ENCODE data around the gene ACIN1.

Gene ACIN1

GRCh38 chr14:23094666-23095195 is at the start of gene ACIN1:
TSS of gene ACIN1 (minus strand) at chr14:23095136. CDS start at chr14:23095112, 24 bp downstream.
- DNase-seq (ENCODE audit: low read depth, low spot score) = peak; percentile 92

GRCh38 chr14:23143911-23144310 is 49.0 kb upstream of the ACIN1 start:
- DNase-seq (ENCODE audit: low read depth, low spot score) = no peak

- DNase-seq (ENCODE audit: low read depth, low spot score) = no peak
Measured at GRCh38 chr14:23142826-23143225, 47.9 kb upstream of the ACIN1 start.

- DNase-seq (ENCODE audit: low read depth, low spot score) = peak; percentile 91
Measured at GRCh38 chr14:23141706-23142444, 46.9 kb upstream of the ACIN1 start.

- no peak for DNase-seq (ENCODE audit: low read depth, low spot score)
Measured at GRCh38 chr14:23140371-23140770, 45.4 kb upstream of the ACIN1 start.

- DNase-seq (ENCODE audit: low read depth, low spot score) = no peak
Measured at GRCh38 chr14:23139874-23140273, 44.9 kb upstream of the ACIN1 start.

- DNase-seq (ENCODE audit: low read depth, low spot score) = no peak
Measured at GRCh38 chr14:23137813-23138535, 43.0 kb upstream of the ACIN1 start.

- peak; percentile 39 for DNase-seq (ENCODE audit: low read depth, low spot score)
Measured at GRCh38 chr14:23137192-23137812, 42.4 kb upstream of the ACIN1 start.

GRCh38 chr14:23136566-23137133 is 41.7 kb upstream of the ACIN1 start:
- no peak for DNase-seq (ENCODE audit: low read depth, low spot score)

- no peak for DNase-seq (ENCODE audit: low read depth, low spot score)
Measured at GRCh38 chr14:23132970-23133369, 38.0 kb upstream of the ACIN1 start.

GRCh38 chr14:23131482-23131881 is 36.5 kb upstream of the ACIN1 start:
- no peak for DNase-seq (ENCODE audit: low read depth, low spot score)

- no peak for DNase-seq (ENCODE audit: low read depth, low spot score)
Measured at GRCh38 chr14:23130871-23131270, 35.9 kb upstream of the ACIN1 start.

- no peak for DNase-seq (ENCODE audit: low read depth, low spot score)
Measured at GRCh38 chr14:23129759-23130316, 34.9 kb upstream of the ACIN1 start.

GRCh38 chr14:23128969-23129758 is 34.2 kb upstream of the ACIN1 start:
- DNase-seq (ENCODE audit: low read depth, low spot score) = no peak

- DNase-seq (ENCODE audit: low read depth, low spot score) = no peak
Measured at GRCh38 chr14:23127861-23128260, 32.9 kb upstream of the ACIN1 start.

- DNase-seq (ENCODE audit: low read depth, low spot score) = no peak
Measured at GRCh38 chr14:23126548-23127278, 31.8 kb upstream of the ACIN1 start.

- DNase-seq (ENCODE audit: low read depth, low spot score) = no peak
Measured at GRCh38 chr14:23125933-23126524, 31.1 kb upstream of the ACIN1 start.

GRCh38 chr14:23125011-23125410 is 30.1 kb upstream of the ACIN1 start:
- DNase-seq (ENCODE audit: low read depth, low spot score) = no peak

- DNase-seq (ENCODE audit: low read depth, low spot score) = no peak
Measured at GRCh38 chr14:23124337-23124954, 29.5 kb upstream of the ACIN1 start.
